HG03060 (cell line): ENCODE results near the gene XXYLT1.

Experiments
- ATAC-seq: cut with Tn5 transposase; IDR thresholded peaks from one replicate; pipeline ENCODE4 v1.9.1; 2021; ENCODE audit warnings: low read depth, moderate number of reproducible peaks; ENCODE audit not compliant: unreplicated experiment

Gene XXYLT1

GRCh38 chr3:195251336-195252065 is 19.5 kb downstream of the XXYLT1 start:
- ATAC-seq: no peak

GRCh38 chr3:195250473-195251251 is 20.3 kb downstream of the XXYLT1 start:
- no peak for ATAC-seq

- ATAC-seq: no peak
Observed at GRCh38 chr3:195249858-195250464, 21.0 kb downstream of the XXYLT1 start.

- no peak for ATAC-seq
Observed at GRCh38 chr3:195249057-195249770, 21.7 kb downstream of the XXYLT1 start.

- no peak for ATAC-seq
Observed at GRCh38 chr3:195248281-195248680, 22.7 kb downstream of the XXYLT1 start.

GRCh38 chr3:195247863-195248189 is 23.1 kb downstream of the XXYLT1 start:
- no peak for ATAC-seq

GRCh38 chr3:195247086-195247862 is 23.7 kb downstream of the XXYLT1 start:
- ATAC-seq: no peak

GRCh38 chr3:195246581-195246995 is 24.4 kb downstream of the XXYLT1 start:
- ATAC-seq: no peak

- ATAC-seq: no peak
Observed at GRCh38 chr3:195245531-195245951, 25.4 kb downstream of the XXYLT1 start.

GRCh38 chr3:195241592-195242355 is 29.2 kb downstream of the XXYLT1 start:
- ATAC-seq: no peak

- no peak for ATAC-seq
Observed at GRCh38 chr3:195240939-195241338, 30.0 kb downstream of the XXYLT1 start.

- ATAC-seq: no peak
Observed at GRCh38 chr3:195240171-195240701, 30.7 kb downstream of the XXYLT1 start.

- no peak for ATAC-seq
Observed at GRCh38 chr3:195239121-195239520, 31.8 kb downstream of the XXYLT1 start.

- ATAC-seq: no peak
Observed at GRCh38 chr3:195238586-195239118, 32.3 kb downstream of the XXYLT1 start.

GRCh38 chr3:195238081-195238571 is 32.8 kb downstream of the XXYLT1 start:
- ATAC-seq: no peak

- no peak for ATAC-seq
Observed at GRCh38 chr3:195236801-195237570, 34.0 kb downstream of the XXYLT1 start.

GRCh38 chr3:195236076-195236798 is 34.7 kb downstream of the XXYLT1 start:
- ATAC-seq: no peak
